ENCODE data around the gene PREX1. TPM values are rescaled to one million over a fixed set of nuclear protein-coding genes. Genes with fewer than 3 reads are reported as not detected.

PREX1 gene
- total and polyA plus RNA-seq, 2 experiments from 2014 or later = 2.4 to 10.3 TPM

DNA sequence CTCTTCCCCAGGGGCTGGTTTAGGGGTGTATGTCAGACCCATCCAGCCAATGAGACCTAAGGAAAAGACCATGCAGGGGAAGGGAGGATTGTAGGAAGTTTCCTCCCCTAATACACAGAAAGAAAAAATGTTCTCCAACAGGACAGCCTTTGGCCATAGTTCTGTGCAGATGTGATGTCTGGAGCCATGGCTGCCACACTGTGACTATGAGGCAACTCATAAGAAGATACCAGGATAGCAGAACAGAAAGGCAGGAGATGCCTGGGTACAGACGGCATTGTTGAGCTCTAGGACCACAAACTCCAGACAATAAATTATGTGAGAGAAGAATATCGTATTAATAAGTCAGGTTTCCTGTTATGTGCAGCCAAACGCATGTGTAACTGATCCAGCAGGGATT, 156.7 kb downstream of the PREX1 start (continued):
- TF ChIP-seq ZNF331 (CRISPR knock-in tag; IDR thresholded peaks at IDR 0.05; ENCODE audit: low read depth) = no peak
- TF ChIP-seq STAT1 (IDR thresholded peaks at IDR 0.05; ENCODE audit: unreplicated experiment) = no peak
- no peak for TF ChIP-seq EZH2phosphoT487 (IDR thresholded peaks at IDR 0.05; ENCODE audit: unreplicated experiment)
- TF ChIP-seq POLR2AphosphoS5 (IDR thresholded peaks at IDR 0.05; ENCODE audit: low read depth) = no peak
- TF ChIP-seq JUNB (IDR thresholded peaks at IDR 0.05; ENCODE audit: unreplicated experiment) = no peak

DNA sequence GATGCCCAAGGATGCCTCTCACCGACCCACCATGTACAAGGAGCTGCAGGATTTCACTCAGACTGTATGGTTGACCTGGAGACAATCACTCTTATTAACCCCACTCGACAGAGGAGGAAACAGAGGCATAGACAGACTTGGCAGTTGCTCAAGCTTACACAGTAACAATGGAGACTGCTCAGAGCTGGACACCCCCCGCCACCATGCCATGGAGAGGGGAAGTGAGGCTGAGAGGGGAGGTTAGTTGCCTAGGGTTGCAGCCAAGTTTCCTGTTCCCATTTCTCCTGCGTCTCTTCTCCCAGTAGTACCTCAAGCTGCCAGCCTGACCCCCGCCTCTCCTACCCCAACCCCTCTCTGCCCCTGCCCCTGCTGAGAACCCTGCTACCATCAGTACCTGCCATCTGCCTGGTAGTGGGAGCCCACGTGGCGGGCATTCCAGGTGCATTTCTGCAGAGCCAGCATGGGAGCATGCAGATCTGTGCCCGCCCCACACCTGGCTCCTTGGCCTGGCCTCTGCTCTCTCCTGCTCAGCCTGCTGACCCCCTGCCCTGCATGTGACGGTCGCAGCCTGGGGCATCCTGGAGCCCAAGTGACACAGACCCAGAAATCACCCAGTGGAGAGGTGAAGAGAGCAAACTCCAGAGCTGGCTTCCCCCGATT, 157.7 kb downstream of the PREX1 start:
- Histone ChIP-seq H3F3A (replicated peaks; ENCODE audit: low read depth) (no peaks in the 10 kb centered on the region), H3K36me3 (ENCODE audit: insufficient read depth) (no peaks in the 10 kb centered on the region), H3K9me2 (ENCODE audit: insufficient read depth) (no peaks in the 10 kb centered on the region), H3K79me2 (replicated peaks; ENCODE audit: insufficient read depth) (no peaks in the 10 kb centered on the region), H3K27ac (ENCODE audit: low read depth) (no peak overlapping the region), H4K20me1 (replicated peaks; ENCODE audit: insufficient read depth) (no peaks in the 10 kb centered on the region), H3K4me2 (no peak overlapping the region), H2AFZ (no peak overlapping the region), H3K27me3 (ENCODE audit: insufficient read depth) (no peaks in the 10 kb centered on the region), H3K4me1 (ENCODE audit: insufficient read depth) (no peaks in the 10 kb centered on the region), H3K4me3 (no peak overlapping the region)
- Mint-ChIP-seq H3K4me1 (no peaks in the 10 kb centered on the region; the same call in 2 of the 3 replicates), H3K9me3 (peaks cover 10% of the 10 kb centered on the region), H3K36me3 (ENCODE audit: low read depth) (peaks cover 13% of the 10 kb centered on the region), H3K27me3 (ENCODE audit: insufficient read depth, low read depth, poor library complexity) (peaks cover 11% of the 10 kb centered on the region), H3K4me3 (no peak overlapping the region), H3K27ac (no peak overlapping the region)
- no peak for DNase-seq (ENCODE audit: low spot score)
- ATAC-seq = no peak
- TF ChIP-seq, protein P1, sequence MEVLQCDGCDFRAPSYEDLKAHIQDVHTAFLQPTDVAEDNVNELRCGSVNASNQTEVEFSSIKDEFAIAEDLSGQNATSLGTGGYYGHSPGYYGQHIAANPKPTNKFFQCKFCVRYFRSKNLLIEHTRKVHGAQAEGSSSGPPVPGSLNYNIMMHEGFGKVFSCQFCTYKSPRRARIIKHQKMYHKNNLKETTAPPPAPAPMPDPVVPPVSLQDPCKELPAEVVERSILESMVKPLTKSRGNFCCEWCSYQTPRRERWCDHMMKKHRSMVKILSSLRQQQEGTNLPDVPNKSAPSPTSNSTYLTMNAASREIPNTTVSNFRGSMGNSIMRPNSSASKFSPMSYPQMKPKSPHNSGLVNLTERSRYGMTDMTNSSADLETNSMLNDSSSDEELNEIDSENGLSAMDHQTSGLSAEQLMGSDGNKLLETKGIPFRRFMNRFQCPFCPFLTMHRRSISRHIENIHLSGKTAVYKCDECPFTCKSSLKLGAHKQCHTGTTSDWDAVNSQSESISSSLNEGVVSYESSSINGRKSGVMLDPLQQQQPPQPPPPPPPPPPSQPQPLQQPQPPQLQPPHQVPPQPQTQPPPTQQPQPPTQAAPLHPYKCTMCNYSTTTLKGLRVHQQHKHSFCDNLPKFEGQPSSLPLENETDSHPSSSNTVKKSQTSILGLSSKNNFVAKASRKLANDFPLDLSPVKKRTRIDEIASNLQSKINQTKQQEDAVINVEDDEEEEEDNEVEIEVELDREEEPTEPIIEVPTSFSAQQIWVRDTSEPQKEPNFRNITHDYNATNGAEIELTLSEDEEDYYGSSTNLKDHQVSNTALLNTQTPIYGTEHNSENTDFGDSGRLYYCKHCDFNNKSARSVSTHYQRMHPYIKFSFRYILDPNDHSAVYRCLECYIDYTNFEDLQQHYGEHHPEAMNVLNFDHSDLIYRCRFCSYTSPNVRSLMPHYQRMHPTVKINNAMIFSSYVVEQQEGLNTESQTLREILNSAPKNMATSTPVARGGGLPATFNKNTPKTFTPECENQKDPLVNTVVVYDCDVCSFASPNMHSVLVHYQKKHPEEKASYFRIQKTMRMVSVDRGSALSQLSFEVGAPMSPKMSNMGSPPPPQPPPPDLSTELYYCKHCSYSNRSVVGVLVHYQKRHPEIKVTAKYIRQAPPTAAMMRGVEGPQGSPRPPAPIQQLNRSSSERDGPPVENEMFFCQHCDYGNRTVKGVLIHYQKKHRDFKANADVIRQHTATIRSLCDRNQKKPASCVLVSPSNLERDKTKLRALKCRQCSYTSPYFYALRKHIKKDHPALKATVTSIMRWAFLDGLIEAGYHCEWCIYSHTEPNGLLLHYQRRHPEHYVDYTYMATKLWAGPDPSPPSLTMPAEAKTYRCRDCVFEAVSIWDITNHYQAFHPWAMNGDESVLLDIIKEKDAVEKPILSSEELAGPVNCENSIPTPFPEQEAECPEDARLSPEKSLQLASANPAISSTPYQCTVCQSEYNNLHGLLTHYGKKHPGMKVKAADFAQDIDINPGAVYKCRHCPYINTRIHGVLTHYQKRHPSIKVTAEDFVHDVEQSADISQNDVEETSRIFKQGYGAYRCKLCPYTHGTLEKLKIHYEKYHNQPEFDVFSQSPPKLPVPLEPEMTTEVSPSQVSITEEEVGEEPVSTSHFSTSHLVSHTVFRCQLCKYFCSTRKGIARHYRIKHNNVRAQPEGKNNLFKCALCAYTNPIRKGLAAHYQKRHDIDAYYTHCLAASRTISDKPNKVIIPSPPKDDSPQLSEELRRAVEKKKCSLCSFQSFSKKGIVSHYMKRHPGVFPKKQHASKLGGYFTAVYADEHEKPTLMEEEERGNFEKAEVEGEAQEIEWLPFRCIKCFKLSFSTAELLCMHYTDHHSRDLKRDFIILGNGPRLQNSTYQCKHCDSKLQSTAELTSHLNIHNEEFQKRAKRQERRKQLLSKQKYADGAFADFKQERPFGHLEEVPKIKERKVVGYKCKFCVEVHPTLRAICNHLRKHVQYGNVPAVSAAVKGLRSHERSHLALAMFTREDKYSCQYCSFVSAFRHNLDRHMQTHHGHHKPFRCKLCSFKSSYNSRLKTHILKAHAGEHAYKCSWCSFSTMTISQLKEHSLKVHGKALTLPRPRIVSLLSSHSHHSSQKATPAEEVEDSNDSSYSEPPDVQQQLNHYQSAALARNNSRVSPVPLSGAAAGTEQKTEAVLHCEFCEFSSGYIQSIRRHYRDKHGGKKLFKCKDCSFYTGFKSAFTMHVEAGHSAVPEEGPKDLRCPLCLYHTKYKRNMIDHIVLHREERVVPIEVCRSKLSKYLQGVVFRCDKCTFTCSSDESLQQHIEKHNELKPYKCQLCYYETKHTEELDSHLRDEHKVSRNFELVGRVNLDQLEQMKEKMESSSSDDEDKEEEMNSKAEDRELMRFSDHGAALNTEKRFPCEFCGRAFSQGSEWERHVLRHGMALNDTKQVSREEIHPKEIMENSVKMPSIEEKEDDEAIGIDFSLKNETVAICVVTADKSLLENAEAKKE (CRISPR knock-in tag; IDR thresholded peaks at IDR 0.05) = no peak
- TF ChIP-seq, protein P2, sequence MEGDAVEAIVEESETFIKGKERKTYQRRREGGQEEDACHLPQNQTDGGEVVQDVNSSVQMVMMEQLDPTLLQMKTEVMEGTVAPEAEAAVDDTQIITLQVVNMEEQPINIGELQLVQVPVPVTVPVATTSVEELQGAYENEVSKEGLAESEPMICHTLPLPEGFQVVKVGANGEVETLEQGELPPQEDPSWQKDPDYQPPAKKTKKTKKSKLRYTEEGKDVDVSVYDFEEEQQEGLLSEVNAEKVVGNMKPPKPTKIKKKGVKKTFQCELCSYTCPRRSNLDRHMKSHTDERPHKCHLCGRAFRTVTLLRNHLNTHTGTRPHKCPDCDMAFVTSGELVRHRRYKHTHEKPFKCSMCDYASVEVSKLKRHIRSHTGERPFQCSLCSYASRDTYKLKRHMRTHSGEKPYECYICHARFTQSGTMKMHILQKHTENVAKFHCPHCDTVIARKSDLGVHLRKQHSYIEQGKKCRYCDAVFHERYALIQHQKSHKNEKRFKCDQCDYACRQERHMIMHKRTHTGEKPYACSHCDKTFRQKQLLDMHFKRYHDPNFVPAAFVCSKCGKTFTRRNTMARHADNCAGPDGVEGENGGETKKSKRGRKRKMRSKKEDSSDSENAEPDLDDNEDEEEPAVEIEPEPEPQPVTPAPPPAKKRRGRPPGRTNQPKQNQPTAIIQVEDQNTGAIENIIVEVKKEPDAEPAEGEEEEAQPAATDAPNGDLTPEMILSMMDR (conservative IDR thresholded peaks at IDR 0.05; ENCODE audit: low read depth in 2 of 2) = no peak
- no peak for TF ChIP-seq EZH2phosphoT487 (IDR thresholded peaks at IDR 0.05; ENCODE audit: unreplicated experiment)
- no peak for TF ChIP-seq ZNF114 (CRISPR knock-in tag; IDR thresholded peaks at IDR 0.05)
- no peak for TF ChIP-seq ZNF331 (CRISPR knock-in tag; IDR thresholded peaks at IDR 0.05; ENCODE audit: low read depth)
- TF ChIP-seq JUNB (IDR thresholded peaks at IDR 0.05; ENCODE audit: unreplicated experiment) = no peak
- TF ChIP-seq, protein P3, sequence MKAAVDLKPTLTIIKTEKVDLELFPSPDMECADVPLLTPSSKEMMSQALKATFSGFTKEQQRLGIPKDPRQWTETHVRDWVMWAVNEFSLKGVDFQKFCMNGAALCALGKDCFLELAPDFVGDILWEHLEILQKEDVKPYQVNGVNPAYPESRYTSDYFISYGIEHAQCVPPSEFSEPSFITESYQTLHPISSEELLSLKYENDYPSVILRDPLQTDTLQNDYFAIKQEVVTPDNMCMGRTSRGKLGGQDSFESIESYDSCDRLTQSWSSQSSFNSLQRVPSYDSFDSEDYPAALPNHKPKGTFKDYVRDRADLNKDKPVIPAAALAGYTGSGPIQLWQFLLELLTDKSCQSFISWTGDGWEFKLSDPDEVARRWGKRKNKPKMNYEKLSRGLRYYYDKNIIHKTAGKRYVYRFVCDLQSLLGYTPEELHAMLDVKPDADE (IDR thresholded peaks at IDR 0.05) = no peak
- TF ChIP-seq, protein P4, sequence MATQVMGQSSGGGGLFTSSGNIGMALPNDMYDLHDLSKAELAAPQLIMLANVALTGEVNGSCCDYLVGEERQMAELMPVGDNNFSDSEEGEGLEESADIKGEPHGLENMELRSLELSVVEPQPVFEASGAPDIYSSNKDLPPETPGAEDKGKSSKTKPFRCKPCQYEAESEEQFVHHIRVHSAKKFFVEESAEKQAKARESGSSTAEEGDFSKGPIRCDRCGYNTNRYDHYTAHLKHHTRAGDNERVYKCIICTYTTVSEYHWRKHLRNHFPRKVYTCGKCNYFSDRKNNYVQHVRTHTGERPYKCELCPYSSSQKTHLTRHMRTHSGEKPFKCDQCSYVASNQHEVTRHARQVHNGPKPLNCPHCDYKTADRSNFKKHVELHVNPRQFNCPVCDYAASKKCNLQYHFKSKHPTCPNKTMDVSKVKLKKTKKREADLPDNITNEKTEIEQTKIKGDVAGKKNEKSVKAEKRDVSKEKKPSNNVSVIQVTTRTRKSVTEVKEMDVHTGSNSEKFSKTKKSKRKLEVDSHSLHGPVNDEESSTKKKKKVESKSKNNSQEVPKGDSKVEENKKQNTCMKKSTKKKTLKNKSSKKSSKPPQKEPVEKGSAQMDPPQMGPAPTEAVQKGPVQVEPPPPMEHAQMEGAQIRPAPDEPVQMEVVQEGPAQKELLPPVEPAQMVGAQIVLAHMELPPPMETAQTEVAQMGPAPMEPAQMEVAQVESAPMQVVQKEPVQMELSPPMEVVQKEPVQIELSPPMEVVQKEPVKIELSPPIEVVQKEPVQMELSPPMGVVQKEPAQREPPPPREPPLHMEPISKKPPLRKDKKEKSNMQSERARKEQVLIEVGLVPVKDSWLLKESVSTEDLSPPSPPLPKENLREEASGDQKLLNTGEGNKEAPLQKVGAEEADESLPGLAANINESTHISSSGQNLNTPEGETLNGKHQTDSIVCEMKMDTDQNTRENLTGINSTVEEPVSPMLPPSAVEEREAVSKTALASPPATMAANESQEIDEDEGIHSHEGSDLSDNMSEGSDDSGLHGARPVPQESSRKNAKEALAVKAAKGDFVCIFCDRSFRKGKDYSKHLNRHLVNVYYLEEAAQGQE (IDR thresholded peaks at IDR 0.05; ENCODE audit: unreplicated experiment) = no peak
- TF ChIP-seq NANOG (IDR thresholded peaks at IDR 0.05; ENCODE audit: borderline replicate concordance) = no peak
- TF ChIP-seq EZH2 (IDR thresholded peaks at IDR 0.05; ENCODE audit: low read depth, unreplicated experiment) = no peak
- no peak for TF ChIP-seq POLR2AphosphoS5 (IDR thresholded peaks at IDR 0.05; ENCODE audit: low read depth)
